HG02642 (cell line): ENCODE measurements around the gene PACS1.
"Not testable (repeated sequence)": the region's sequence is repeated elsewhere in the genome, so short reads cannot be mapped to it uniquely, and the experiment has no call there.

Experiments used
- ATAC-seq: cut with Tn5 transposase; IDR thresholded peaks from one replicate; pipeline ENCODE4 v1.9.1; 2021; ENCODE audit warnings: mild to moderate bottlenecking; ENCODE audit not compliant: unreplicated experiment, poor library complexity

Gene PACS1

DNA sequence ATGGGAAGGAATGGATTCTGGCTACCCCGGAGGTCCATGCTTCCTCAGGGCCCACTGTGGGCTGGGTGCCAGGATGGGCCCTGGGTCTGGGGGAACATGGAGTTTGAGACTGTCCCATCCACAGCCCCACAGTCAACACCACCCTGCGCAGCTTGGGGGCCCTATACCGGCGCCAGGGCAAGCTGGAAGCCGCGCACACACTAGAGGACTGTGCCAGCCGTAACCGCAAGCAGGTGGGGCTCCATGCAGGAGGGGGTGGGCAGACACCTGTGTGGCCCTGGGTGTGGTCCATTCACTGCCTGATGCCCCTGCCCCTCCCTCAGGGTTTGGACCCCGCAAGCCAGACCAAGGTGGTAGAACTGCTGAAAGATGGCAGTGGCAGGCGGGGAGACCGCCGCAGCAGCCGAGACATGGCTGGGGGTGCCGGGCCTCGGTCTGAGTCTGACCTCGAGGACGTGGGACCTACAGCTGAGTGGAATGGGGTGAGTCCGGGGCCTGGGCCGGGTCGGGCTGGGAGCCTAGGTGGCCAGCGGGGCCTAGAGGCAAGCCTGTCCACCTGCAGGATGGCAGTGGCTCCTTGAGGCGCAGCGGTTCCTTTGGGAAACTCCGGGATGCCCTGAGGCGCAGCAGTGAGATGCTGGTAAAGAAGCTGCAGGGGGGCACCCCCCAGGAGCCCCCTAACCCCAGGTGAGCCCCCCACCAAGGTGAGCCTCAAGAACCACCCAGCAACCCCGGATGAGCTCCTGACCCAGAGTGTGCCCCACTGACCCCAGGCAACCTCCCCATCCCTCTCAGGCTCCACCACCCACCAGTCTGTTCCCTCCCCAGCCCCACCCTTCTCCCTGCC lies 195.7 kb downstream of the PACS1 start:
- ATAC-seq = no peak

GRCh38 chr11:66266378-66267038 lies 196.4 kb downstream of the PACS1 start:
- ATAC-seq = no peak

DNA sequence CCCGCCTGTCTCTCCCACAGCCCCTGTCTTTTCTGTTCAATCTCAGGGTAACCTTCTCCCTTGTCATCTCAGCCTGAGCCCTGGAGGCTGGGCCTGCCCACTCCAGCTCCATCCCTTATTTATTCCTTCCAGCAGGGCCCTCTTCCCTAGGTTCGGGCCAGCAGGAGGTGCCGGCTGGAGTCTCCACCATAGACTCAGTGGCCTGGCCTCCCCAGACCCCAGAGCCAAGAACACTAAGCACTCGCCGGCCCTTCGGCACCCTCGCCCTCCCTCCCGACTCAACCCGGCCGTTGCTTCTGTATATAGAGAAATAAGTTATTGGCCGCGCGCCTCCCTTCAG lies 196.9 kb downstream of the PACS1 start:
- no peak for ATAC-seq

GRCh38 chr11:66267379-66268243 lies 197.5 kb downstream of the PACS1 start:
- ATAC-seq = peak; percentile 47

DNA sequence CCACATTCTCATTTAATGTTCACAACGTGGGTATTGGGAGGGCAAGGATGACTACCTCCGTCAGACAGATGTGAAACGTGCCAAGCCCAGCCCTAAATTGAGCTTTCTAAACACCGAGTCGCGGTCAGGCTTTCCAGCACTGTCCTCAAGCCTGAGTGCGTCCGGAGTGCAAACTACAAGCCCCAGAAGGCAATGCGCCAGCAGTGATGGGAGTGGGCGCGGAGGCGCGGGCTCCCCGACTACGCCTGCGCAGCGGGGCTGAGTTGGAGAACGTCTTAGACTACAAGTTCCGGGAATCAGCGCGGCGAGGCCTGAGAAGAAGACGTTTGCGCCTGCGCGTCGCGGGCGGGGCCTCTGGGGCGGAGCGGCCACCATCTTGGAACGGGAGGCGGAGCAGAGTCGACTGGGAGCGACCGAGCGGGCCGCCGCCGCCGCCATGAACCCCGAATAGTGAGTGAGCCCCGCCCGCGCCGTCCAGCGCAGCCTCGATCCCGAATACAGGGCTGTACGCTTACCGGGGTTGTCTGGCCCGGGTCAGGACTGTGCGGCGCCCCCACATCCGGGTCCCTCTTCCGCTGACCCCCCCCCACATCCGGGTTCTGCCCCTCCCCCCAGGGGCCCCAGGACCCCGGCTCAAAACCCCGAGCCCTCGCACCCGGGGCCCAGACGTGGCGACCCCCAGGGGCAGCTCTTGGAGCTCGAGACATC lies 198.3 kb downstream of the PACS1 start, which contains the start of gene RAB1B:
Gene RAB1B (plus strand): TSS at position 396 of the 708 bp plus-strand sequence. CDS start 41 bp downstream, at position 437.
- ATAC-seq = peak; percentile 77

DNA sequence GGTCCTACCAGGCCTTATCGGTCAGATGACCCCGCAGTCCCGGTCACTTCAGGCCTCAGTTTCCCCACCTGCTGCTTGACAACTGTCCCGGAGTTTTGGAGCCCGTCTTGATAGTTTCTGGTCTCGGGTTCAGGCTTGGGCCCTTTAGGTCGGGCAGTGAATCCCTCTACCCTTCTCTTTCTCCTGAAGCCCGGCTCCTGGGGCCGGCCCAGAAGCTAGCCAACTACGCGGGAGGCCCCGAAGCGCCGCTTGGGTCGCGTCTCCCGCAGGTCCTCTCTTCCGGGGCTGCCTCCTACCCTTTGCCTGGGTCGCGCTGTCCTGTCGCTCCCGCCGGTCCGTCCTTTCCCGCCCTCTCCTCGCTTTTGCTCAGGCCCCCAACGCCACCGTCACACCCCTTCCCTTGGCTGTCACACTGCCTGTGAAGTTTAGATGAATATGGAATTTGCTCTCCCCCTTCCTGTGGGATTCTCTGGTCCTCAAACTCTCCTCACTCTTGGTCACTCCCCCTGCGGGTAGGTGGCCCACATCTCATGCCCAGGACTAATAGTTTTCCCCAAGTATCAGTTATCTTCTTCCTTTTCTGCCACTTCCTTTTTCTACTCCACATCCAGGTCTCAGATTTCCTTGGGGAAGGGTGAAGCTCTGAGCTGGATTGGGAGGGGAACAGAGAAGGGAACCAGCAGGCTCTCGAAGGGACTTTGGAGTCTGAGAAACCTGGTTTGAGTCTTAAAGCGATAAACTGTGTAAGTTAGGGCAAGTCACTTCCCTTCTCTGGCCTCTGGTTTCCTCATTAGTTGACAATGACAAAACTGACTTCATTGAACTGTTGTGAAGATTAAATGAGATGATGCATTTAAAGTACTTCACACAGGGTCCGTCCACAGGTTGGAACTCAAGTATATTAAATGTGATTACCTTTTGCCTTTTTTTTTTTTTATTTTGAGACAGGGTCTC lies 199.2 kb downstream of the PACS1 start:
- ATAC-seq = no peak

DNA sequence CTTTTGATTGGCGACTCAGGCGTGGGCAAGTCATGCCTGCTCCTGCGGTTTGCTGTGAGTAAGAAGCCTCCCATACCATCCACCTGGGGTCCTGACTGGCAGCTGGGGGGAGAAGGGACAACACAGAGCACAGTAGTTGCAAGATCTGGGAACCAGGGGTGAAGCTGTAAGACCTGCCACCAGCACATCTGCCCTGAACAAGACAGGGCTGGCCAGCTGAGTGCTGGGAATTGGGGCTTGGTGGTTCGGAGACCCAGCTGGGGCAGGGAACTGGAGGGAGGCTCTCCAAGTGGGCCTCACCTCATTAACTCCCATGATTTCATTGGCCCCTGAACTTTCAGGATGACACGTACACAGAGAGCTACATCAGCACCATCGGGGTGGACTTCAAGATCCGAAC lies 201.7 kb downstream of the PACS1 start:
- no peak for ATAC-seq

DNA sequence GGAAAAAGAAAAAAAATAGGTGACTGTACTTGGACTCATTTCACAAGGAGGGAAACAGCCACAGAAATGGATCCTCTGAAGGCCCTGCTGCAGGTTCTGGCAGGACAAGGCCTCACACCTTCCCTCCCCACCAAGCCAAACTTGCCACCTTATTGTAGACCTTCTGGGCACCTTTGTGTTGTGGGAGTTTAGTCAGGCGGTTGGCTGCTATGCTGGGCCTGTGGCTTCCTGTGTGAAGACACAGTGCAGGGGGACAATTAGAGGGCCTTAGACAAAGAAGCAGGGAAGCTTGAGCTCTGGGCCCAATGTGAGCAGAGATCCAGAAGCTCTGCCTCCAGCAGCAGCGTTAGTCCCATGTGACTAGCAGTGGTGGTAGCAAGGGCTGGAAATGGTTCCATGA lies 202.5 kb downstream of the PACS1 start:
- ATAC-seq = no peak

DNA sequence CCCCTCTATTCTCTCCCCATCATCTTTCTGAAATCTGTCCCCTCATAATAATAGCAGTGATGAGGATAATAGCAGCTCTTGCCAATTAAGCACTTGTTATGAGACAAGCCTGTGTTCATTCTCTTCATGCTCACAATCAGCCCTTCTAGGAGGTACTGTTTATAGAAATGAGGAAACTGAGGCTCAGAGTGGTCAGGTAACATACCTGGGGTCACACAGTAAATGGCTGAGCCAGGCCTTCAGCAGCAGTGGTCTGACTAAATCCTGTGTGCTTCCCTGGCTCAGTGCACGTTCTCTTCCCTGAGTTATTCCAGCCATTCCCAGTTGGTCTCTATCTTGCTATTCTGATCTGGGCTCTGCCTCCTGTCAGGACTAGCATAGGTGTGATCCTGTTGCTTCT lies 204.1 kb downstream of the PACS1 start:
- ATAC-seq = no peak

- ATAC-seq = no peak
Measured at GRCh38 chr11:66275396-66275795, 205.3 kb downstream of the PACS1 start.

DNA sequence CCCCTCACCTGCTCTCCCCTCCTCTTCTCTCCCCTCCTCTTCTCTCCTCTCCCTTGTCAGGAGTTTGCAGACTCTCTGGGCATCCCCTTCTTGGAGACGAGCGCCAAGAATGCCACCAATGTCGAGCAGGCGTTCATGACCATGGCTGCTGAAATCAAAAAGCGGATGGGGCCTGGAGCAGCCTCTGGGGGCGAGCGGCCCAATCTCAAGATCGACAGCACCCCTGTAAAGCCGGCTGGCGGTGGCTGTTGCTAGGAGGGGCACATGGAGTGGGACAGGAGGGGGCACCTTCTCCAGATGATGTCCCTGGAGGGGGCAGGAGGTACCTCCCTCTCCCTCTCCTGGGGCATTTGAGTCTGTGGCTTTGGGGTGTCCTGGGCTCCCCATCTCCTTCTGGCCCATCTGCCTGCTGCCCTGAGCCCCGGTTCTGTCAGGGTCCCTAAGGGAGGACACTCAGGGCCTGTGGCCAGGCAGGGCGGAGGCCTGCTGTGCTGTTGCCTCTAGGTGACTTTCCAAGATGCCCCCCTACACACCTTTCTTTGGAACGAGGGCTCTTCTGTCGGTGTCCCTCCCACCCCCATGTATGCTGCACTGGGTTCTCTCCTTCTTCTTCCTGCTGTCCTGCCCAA lies 206.0 kb downstream of the PACS1 start:
- no peak for ATAC-seq

DNA sequence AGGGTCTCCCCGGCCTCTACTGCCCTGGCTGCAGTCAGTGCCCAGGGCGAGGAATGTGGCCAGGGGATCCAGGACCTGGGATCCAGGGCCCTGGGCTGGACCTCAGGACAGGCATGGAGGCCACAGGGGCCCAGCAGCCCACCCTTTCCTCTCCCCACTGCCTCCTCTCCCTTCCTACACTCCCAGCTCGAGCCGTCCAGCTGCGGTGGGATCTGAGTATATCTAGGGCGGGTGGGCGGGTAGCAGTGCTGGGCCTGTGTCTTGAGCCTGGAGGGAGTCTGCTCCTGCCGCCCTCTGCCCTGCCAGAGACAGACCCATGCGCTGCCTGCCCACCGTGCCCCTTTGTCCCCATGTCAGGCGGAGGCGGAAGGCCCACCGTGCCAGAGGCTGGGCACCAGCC lies 206.5 kb downstream of the PACS1 start:
- ATAC-seq = not testable (repeated sequence)

- ATAC-seq = not testable (repeated sequence)
Measured at GRCh38 chr11:66277064-66277463, 207.0 kb downstream of the PACS1 start.

GRCh38 chr11:66277471-66278362 lies 207.6 kb downstream of the PACS1 start, which contains the start of gene CNIH2:
TSS of gene CNIH2 (plus strand) at chr11:66278175. CDS start at chr11:66278457, 282 bp downstream.
- ATAC-seq = no peak

DNA sequence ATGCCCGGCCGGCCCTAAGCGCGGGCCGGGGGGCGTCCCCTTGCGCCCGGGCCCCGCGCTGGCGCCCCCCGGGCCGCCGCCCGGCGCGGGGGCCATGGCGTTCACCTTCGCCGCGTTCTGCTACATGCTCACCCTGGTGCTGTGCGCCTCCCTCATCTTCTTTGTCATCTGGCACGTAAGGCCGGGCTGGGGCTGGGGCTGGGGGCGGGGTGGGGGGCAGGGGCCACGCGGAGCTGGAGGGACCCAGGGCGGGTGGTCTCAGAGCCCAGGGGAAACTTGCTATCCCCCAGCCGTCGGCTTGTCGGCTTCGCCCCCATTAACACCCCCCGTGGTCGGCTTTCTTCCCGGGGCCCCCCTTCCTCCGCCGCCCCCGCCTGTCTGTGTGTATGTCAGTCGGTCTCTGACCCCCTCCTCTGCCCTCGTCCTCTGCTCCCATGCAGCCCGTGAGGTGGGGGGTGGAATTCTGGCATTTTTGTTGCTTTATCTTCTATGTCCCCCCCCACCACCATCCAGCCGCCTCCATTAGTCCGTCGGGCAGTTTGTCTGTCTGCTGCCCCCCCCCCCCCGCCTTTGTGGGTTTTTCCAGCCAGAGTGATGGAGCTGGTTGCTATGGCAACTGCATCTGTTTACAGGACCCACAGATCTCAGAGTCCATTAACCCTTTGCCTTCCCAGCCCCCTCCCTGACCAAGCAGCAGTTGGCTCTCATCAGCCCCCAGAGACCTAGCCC lies 208.5 kb downstream of the PACS1 start:
- ATAC-seq = no peak

GRCh38 chr11:66279092-66279734 lies 209.1 kb downstream of the PACS1 start:
- ATAC-seq = no peak
